ENCODE measurements around the gene UPP2. TPM values are rescaled to one million over a fixed set of nuclear protein-coding genes. Genes with fewer than 3 reads are reported as not detected.

The UPP2 gene
- polyA plus RNA-seq, 1 experiment = not detected

- ChIA-PET POLR2A (no interaction called here), CTCF (no interaction called here)
- H3K27me3 ChIP-seq (ENCODE audit: control insufficient read depth, insufficient read depth, low read length) = no peaks in the 10 kb centered on the region
- H3K36me3 ChIP-seq (ENCODE audit: control insufficient read depth, insufficient read depth, low read length) = no peaks in the 10 kb centered on the region
- TF ChIP-seq CTCF (IDR thresholded peaks at IDR 0.05; ENCODE audit: insufficient read depth, low read depth, low read length) = no peak
- no peak for DNase-seq (ENCODE audit: low read depth)
- H3K4me3 ChIP-seq (ENCODE audit: low read depth, low read length) = no peak overlapping the region
These were observed 5.8 kb upstream of the UPP2 start for GRCh38 chr2:158095912-158096311.

GRCh38 chr2:158097481-158097880 is 4.2 kb upstream of the UPP2 start:
- CTCF ChIA-PET = no interaction called here
- POLR2A ChIA-PET = no interaction called here
- no peak for TF ChIP-seq CTCF (IDR thresholded peaks at IDR 0.05; ENCODE audit: insufficient read depth, low read depth, low read length)
- Histone ChIP-seq H3K27me3 (ENCODE audit: control insufficient read depth, insufficient read depth, low read length) (no peaks in the 10 kb centered on the region), H3K4me3 (ENCODE audit: low read depth, low read length) (no peak overlapping the region), H3K36me3 (ENCODE audit: control insufficient read depth, insufficient read depth, low read length) (no peaks in the 10 kb centered on the region)
- no peak for DNase-seq (ENCODE audit: low read depth)

DNA sequence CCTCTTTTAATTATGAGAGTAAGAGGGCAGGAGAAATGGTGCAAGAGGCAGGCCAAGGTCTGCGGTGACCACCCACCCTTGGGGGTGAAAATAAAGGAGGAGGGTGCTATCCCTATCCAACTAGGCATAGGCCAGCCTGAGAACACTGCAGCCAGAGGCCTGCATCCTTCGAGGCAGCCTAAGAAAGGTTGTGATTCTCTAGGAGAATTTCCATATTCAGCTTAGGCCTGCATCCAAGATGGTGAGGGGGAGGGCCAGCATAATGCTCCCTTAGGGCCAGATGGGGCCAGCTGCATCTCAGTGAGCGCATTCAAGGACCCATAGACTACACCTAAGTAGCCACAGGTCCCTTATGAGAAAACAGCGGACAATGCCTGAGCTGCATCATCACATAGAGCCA is 3.5 kb upstream of the UPP2 start:
- CTCF ChIA-PET = interaction anchor here (0.6 kb wide), 1 partner anchor 11 kb away, joined by 3 read pairs; no protein-coding TSS in a partner anchor
- POLR2A ChIA-PET = no interaction called here
- TF ChIP-seq CTCF (IDR thresholded peaks at IDR 0.05; ENCODE audit: insufficient read depth, low read depth, low read length) = no peak

DNA sequence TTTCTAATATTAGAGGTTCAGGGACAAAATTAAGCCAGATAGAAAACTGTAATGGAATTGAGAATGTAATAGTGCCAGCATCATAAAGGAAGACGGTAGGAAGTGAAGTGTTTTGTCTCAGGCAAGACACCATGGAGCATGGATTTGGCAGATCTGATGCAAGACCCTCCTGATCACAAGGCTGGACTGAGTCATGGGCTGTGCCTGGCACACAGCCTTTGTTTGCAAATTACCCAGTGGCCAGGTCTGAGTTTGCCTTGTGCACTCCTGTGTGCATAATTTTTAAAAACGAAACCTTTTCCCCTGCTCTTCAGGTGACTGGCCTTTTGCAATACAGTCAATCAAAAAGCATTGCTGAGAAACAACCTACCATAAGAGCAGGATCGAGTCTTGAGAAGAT is 2.0 kb upstream of the UPP2 start:
- Histone ChIP-seq H3K27me3 (ENCODE audit: control insufficient read depth, insufficient read depth, low read length) (no peaks in the 10 kb centered on the region), H3K36me3 (ENCODE audit: control insufficient read depth, insufficient read depth, low read length) (no peaks in the 10 kb centered on the region), H3K4me3 (ENCODE audit: low read depth, low read length) (no peak overlapping the region)
- DNase-seq (ENCODE audit: low read depth) = no peak
- no peak for TF ChIP-seq CTCF (IDR thresholded peaks at IDR 0.05; ENCODE audit: insufficient read depth, low read depth, low read length)
- CTCF ChIA-PET = no interaction called here
- POLR2A ChIA-PET = no interaction called here

More for the DNA sequence above, 3.5 kb upstream of the UPP2 start:
- Histone ChIP-seq H3K27me3 (ENCODE audit: control insufficient read depth, insufficient read depth, low read length) (no peaks in the 10 kb centered on the region), H3K36me3 (ENCODE audit: control insufficient read depth, insufficient read depth, low read length) (no peaks in the 10 kb centered on the region), H3K4me3 (ENCODE audit: low read depth, low read length) (no peak overlapping the region)
- no peak for DNase-seq (ENCODE audit: low read depth)

- CTCF ChIA-PET = no interaction called here
- no peaks in the 10 kb centered on the region for H3K36me3 ChIP-seq (ENCODE audit: control insufficient read depth, insufficient read depth, low read length)
- no peak for DNase-seq (ENCODE audit: low read depth)
- H3K4me3 ChIP-seq (ENCODE audit: low read depth, low read length) = no peak overlapping the region
- no peak for TF ChIP-seq CTCF (IDR thresholded peaks at IDR 0.05; ENCODE audit: insufficient read depth, low read depth, low read length)
- POLR2A ChIA-PET = no interaction called here
- H3K27me3 ChIP-seq (ENCODE audit: control insufficient read depth, insufficient read depth, low read length) = peaks cover 1% of the 10 kb centered on the region; the same call in 1 of the 2 replicates
These were observed 1.3 kb upstream of the UPP2 start for GRCh38 chr2:158100411-158100810.
